Cardiac septum (tissue), 1 donor: Measurements from ENCODE around the gene LPGAT1. TPM values are rescaled to one million over a fixed set of nuclear protein-coding genes. Genes with fewer than 3 reads are reported as not detected.
"Not testable (repeated sequence)": the region's sequence is repeated elsewhere in the genome, so short reads cannot be mapped to it uniquely, and the experiment has no call there.

Experiments used
- DNase-seq: peaks from one replicate; pipeline ENCODE4 v3.0.0-alpha.2; 2020; ENCODE audit warnings: low spot score
- intact Hi-C: fragments of 100-400 bp; cut with DNase I; formaldehyde crosslinking; loops from one replicate; pipeline ENCODE4 v1.14.0; 2022
- total RNA-seq: library from RNA; stranded (reverse); fragmentation: NEBNext Ultra II Directional; extraction: Animal tissue kit (Norgen Biotek cat#: 25700); gene quantifications from one replicate; pipeline ENCODE4 v1.2.1, GENCODE V29; 2021
- donor health status: DM: no; HTN: no; CAD: no.

LPGAT1 gene
- total RNA-seq, 1 donor from 2014 or later = 43.4 TPM

GRCh38 chr1:211715971-211716370, 114.6 kb downstream of the LPGAT1 start:
- intact Hi-C loops = no loop called here
- DNase-seq = no peak

GRCh38 chr1:211714154-211714553, 116.4 kb downstream of the LPGAT1 start:
- no peak for DNase-seq

DNA sequence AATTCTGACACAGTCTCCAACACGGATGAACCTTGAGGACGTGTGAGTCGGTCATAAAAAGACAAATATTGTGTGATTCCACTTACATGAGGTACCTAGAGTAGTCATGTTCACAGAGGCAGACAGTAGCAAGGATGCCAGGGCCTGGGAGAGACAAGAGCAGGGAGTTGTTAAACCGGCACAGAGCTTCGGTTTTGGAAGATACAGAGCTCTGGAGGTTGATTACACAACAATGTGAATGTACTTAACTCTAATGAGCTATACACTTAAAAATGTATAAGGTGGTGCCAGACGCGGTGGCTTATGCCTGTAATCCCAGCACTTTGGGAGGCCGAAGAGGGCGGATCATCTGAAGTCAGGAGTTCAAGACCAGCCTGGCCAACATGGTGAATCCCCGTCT, 117.3 kb downstream of the LPGAT1 start:
- DNase-seq = no peak
- intact Hi-C loops = no loop called here

More at GRCh38 chr1:211714154-211714553, 116.4 kb downstream of the LPGAT1 start:
- intact Hi-C loops = no loop called here

GRCh38 chr1:211711315-211711705, 119.3 kb downstream of the LPGAT1 start:
- DNase-seq = no peak
- intact Hi-C loops = no loop called here

GRCh38 chr1:211710566-211711314, 119.8 kb downstream of the LPGAT1 start:
- no peak for DNase-seq
- intact Hi-C loops = no loop called here

GRCh38 chr1:211708926-211709325, 121.6 kb downstream of the LPGAT1 start:
- intact Hi-C loops = no loop called here

DNA sequence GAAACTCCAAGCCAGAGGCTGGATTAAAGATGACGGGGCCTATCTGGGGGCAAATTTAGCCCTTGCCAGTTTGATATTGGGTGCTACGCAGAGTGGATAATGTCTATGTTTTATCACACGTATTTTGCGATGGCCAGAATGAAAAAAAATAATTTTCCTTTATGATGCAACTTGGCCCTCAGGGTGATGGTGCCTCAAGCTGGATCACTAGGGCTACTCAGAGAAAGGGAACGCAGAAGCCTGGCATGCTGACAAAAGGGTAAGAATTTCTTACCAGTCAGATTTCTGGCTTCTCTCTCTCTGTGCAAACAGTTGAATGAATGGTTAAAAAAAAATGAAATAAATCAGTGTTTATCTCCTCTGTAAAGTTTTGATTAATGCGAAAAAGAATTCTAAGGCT, 122.6 kb downstream of the LPGAT1 start:
- no peak for DNase-seq
- intact Hi-C loops = no loop called here

More at GRCh38 chr1:211708926-211709325, 121.6 kb downstream of the LPGAT1 start:
- DNase-seq = no peak

GRCh38 chr1:211705467-211706091, 125.0 kb downstream of the LPGAT1 start:
- intact Hi-C loops = no loop called here
- DNase-seq = no peak

GRCh38 chr1:211704543-211704942, 126.0 kb downstream of the LPGAT1 start:
- intact Hi-C loops = no loop called here
- no peak for DNase-seq

- intact Hi-C loops = no loop called here
- no peak for DNase-seq
These were observed 126.6 kb downstream of the LPGAT1 start for GRCh38 chr1:211703812-211704537.

DNA sequence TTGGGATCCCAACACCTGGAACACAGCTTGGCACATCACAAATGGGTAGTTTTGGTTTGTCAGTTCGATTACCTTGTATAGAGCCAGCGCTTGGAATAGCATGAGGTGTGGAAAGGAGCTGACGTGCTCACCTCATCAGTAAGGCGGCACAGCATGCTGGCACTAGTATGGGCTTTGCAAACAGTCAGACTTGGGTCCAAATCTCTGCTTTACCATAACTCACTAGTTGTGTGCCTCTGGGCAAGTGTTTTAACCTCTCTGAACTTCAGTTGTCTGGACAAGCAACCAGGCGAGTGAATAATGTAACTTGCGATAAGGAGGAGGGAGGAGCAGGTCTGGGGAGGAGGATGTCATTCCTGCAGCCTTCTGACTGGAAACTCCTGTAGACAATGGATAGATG, 128.8 kb downstream of the LPGAT1 start:
- intact Hi-C loops = no loop called here
- DNase-seq = no peak

DNA sequence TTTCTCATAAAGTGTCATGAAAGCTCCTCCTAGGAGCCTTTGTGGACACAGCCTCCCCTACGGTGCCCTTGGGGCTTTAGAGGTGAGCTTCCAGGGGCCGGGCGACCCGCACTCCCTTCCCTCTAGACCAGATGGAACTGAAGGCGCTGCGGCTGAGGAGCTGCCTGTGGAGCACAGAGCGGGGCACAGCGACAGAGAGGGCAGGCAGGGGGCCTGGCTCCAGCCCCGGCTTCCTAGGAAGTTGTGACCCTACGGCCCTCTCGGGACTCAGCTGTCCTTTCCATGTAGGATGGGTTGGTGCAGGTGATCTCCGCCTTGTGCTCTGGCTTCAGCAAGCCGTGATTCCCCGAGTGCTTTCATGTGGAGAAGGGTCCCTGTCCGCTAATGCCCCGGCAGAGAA, 131.5 kb downstream of the LPGAT1 start:
- intact Hi-C loops = loop anchor here (1.0 to 5.0 kb wide), 2 partner anchors 130 to 243 kb away; no protein-coding TSS in a partner anchor
- DNase-seq = no peak

- intact Hi-C loops = loop anchor here (1.0 to 5.0 kb wide), 2 partner anchors 131 to 244 kb away; no protein-coding TSS in a partner anchor
- DNase-seq = peak; percentile 94
These were observed 132.2 kb downstream of the LPGAT1 start for GRCh38 chr1:211698161-211699026.

- intact Hi-C loops = loop anchor here (5.0 kb wide), 1 partner anchor 245 kb away; no protein-coding TSS in a partner anchor
- DNase-seq = no peak
These were observed 133.2 kb downstream of the LPGAT1 start for GRCh38 chr1:211697356-211697755.

DNA sequence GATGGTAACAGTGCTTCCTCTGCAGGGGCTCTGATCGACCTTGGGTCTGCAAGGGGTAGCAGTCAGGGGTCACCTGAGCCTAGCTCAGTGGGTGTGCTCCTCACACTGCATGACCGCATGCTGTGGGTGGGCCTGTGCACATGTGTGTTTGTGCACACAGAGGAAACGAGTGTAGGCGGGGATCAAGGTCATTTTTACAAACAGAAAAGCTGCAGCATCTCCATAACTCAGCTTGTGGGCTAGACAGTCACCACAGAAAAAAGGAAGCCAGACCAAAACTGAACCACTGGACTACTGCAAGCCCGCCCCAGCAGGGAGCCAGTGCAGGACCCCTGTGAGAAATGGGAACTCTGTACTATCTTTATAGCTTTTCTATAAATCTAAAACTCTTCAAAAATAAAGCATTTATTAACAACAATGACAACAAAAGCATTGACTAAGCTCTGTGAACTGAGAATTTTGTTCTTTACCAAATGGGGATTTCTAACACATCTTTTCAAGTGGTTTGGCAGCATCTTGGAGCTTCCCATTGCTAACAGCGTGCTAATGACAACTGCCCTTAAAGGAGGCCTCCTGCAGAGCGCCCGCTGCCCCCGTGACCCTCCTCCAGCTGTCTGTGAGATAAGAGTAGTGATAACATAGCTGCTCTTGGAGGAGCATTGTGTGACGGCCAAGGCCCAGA, 135.3 kb downstream of the LPGAT1 start:
- intact Hi-C loops = loop anchor here (5.0 kb wide), 1 partner anchor 247 kb away; no protein-coding TSS in a partner anchor
- no peak for DNase-seq

DNA sequence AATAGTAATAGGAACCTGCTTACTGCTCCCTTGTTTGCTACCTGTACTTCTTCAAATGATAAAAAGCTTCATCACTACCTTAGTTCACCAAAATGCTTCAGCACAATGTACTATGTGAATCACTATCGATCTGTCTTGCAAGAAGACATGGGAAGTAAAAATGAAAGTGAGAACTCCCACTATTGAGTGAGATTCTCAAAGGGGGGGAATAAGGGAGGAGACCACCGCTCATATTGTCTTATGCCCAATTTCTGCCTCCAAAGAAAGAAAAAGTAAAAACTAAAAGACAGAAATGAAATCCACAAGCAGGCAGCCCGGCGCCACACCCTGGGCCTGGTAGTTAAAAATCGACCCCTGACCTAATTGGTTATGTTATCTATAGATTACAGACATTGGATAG, 136.7 kb downstream of the LPGAT1 start:
- DNase-seq, intact Hi-C loops: not testable (repeated sequence)
